Astrocyte (in vitro differentiated cells and primary cell): ENCODE results near the gene RUFY3. TPM values are rescaled to one million over a fixed set of nuclear protein-coding genes. Genes with fewer than 3 reads are reported as not detected.
A peak's percentile ranks its signal among the peaks of the same experiment; 100 is the strongest.

Source experiments
- DNase-seq: peaks from one replicate; pipeline ENCODE4 v3.0.0-alpha.2; 2010; ENCODE audit warnings: low read depth
- FAIRE-seq: peaks from 2 replicates; lab custom pipeline; 2011; peaks lifted over from hg19 to GRCh38; lab: Jason Lieb, UNC
- H2AFZ ChIP-seq: 2 replicates; pipeline ENCODE4 v1.6.0; 2012; ENCODE audit warnings: low read depth, low read length, inconsistent platforms
- H3K27ac ChIP-seq: 2 replicates; pipeline ENCODE4 v1.5.1; 2011; ENCODE audit warnings: low read depth, low read length, inconsistent platforms
- H3K27me3 ChIP-seq: 2 replicates; pipeline ENCODE4 v1.6.0; 2011; ENCODE audit warnings: low read length, inconsistent platforms; ENCODE audit not compliant: insufficient read depth
- H3K36me3 ChIP-seq: 2 replicates; pipeline ENCODE4 v1.5.1; 2011; ENCODE audit warnings: low read length, inconsistent platforms; ENCODE audit not compliant: insufficient read depth
- H3K4me1 ChIP-seq: 2 replicates; pipeline ENCODE4 v1.5.1; 2011; ENCODE audit warnings: low read length, inconsistent platforms; ENCODE audit not compliant: insufficient read depth
- H3K4me2 ChIP-seq: 2 replicates; pipeline ENCODE4 v1.6.0; 2012; ENCODE audit warnings: low read length, inconsistent platforms
- H3K4me3 ChIP-seq: 2 replicates; pipeline ENCODE4 v1.5.1; 2011; ENCODE audit warnings: low read depth, mild to moderate bottlenecking, low read length, inconsistent platforms; ENCODE audit not compliant: insufficient read depth
- H3K79me2 ChIP-seq: 2 replicates; pipeline ENCODE4 v1.6.0; 2012; ENCODE audit warnings: mild to moderate bottlenecking, low read length, inconsistent platforms; ENCODE audit not compliant: insufficient read depth
- H3K9ac ChIP-seq: 2 replicates; pipeline ENCODE4 v1.6.0; 2012; ENCODE audit warnings: mild to moderate bottlenecking, low read length, inconsistent platforms
- H3K9me3 ChIP-seq: 2 replicates; pipeline ENCODE4 v1.5.1; 2012; ENCODE audit warnings: low read depth, mild to moderate bottlenecking, low read length, inconsistent platforms; ENCODE audit not compliant: insufficient read depth
- H4K20me1 ChIP-seq: 2 replicates; pipeline ENCODE4 v1.6.0; 2012; ENCODE audit warnings: low read length, inconsistent platforms; ENCODE audit not compliant: insufficient read depth
- H3K27ac Mint-ChIP-seq: one replicate; pipeline ENCODE4 v1.8.0; 2021; ENCODE audit warnings: mild to moderate bottlenecking, mixed read lengths; ENCODE audit not compliant: unreplicated experiment
- H3K27me3 Mint-ChIP-seq: one replicate; pipeline ENCODE4 v1.8.0; 2021; ENCODE audit warnings: low read depth, mixed read lengths; ENCODE audit not compliant: unreplicated experiment
- H3K36me3 Mint-ChIP-seq: one replicate; pipeline ENCODE4 v1.8.0; 2021; ENCODE audit warnings: low read depth, mixed read lengths; ENCODE audit not compliant: unreplicated experiment
- H3K4me1 Mint-ChIP-seq: one replicate; pipeline ENCODE4 v1.8.0; 2021; ENCODE audit warnings: low read depth, mixed read lengths; ENCODE audit not compliant: unreplicated experiment
- H3K4me3 Mint-ChIP-seq: one replicate; pipeline ENCODE4 v1.8.0; 2021; ENCODE audit warnings: mild to moderate bottlenecking, moderate library complexity, mixed read lengths; ENCODE audit not compliant: unreplicated experiment
- H3K9me3 Mint-ChIP-seq: one replicate; pipeline ENCODE4 v1.8.0; 2021; ENCODE audit warnings: mild to moderate bottlenecking, mixed read lengths; ENCODE audit not compliant: unreplicated experiment
- CTCF ChIP-seq: IDR thresholded peaks from 2 replicates; pipeline ENCODE4 v1.5.1; 2011; ENCODE audit warnings: low read depth, mild to moderate bottlenecking, inconsistent platforms, low read length, moderate library complexity; ENCODE audit not compliant: insufficient read depth
- EZH2 ChIP-seq: IDR thresholded peaks from 2 replicates; pipeline ENCODE4 v1.6.1; 2012; ENCODE audit warnings: mild to moderate bottlenecking, low read length, inconsistent platforms; ENCODE audit not compliant: insufficient read depth
- total RNA-seq: library from RNA; stranded (reverse); gene quantifications from 2 replicates; pipeline ENCODE4 v1.2.1, GENCODE V29; 2021

RUFY3 gene
- total RNA-seq, 1 donor from 2014 or later, result 57.5 TPM

GRCh38 chr4:70830054-70830453, 108.3 kb downstream of the RUFY3 start:
- Mint-ChIP-seq H3K4me3 (peak overlapping the region; percentile 20), H3K36me3 (peaks cover 8% of the 10 kb centered on the region), H3K27ac (no peak overlapping the region), H3K4me1 (no peaks in the 10 kb centered on the region), H3K27me3 (no peaks in the 10 kb centered on the region), H3K9me3 (no peaks in the 10 kb centered on the region)
- no peaks in the 10 kb centered on the region for H3K4me1 ChIP-seq
- peaks cover 41% of the 10 kb centered on the region for H3K79me2 ChIP-seq
- TF ChIP-seq CTCF (no peak), EZH2 (no peak)
- H3K9me3 ChIP-seq, result no peaks in the 10 kb centered on the region
- FAIRE-seq, result no peak
- DNase-seq, result no peak
- H3K36me3 ChIP-seq, result peaks cover 59% of the 10 kb centered on the region
- H3K27me3 ChIP-seq, result no peaks in the 10 kb centered on the region
- no peak overlapping the region for H2AFZ ChIP-seq
- H3K4me2 ChIP-seq, result no peak overlapping the region
- H3K4me3 ChIP-seq, result no peak overlapping the region
- H3K27ac ChIP-seq, result no peak overlapping the region
- peaks cover 40% of the 10 kb centered on the region for H4K20me1 ChIP-seq
- no peak overlapping the region for H3K9ac ChIP-seq

GRCh38 chr4:70831293-70831692, 109.5 kb downstream of the RUFY3 start:
- peaks cover 53% of the 10 kb centered on the region for H3K36me3 ChIP-seq
- Mint-ChIP-seq H3K27me3 (no peaks in the 10 kb centered on the region), H3K4me3 (no peak overlapping the region), H3K9me3 (no peaks in the 10 kb centered on the region), H3K4me1 (peaks cover 3% of the 10 kb centered on the region), H3K27ac (no peak overlapping the region), H3K36me3 (peaks cover 4% of the 10 kb centered on the region)
- H3K9ac ChIP-seq, result no peak overlapping the region
- H3K9me3 ChIP-seq, result no peaks in the 10 kb centered on the region
- H3K27me3 ChIP-seq, result no peaks in the 10 kb centered on the region
- peaks cover 53% of the 10 kb centered on the region for H3K79me2 ChIP-seq
- H3K27ac ChIP-seq, result no peak overlapping the region
- H3K4me1 ChIP-seq, result no peaks in the 10 kb centered on the region
- H3K4me2 ChIP-seq, result no peak overlapping the region
- peaks cover 50% of the 10 kb centered on the region for H4K20me1 ChIP-seq
- no peak overlapping the region for H2AFZ ChIP-seq
- no peak for TF ChIP-seq EZH2
- TF ChIP-seq CTCF, result no peak
- DNase-seq, result no peak
- no peak overlapping the region for H3K4me3 ChIP-seq
- no peak for FAIRE-seq

- H3K36me3 ChIP-seq, result peaks cover 48% of the 10 kb centered on the region
- no peak for FAIRE-seq
- DNase-seq, result peak; percentile 19
Measured at GRCh38 chr4:70833675-70834074, 111.9 kb downstream of the RUFY3 start.

More at GRCh38 chr4:70833675-70834074, 111.9 kb downstream of the RUFY3 start:
- no peak overlapping the region for H3K27ac ChIP-seq
- H3K4me1 Mint-ChIP-seq, result peaks cover 9% of the 10 kb centered on the region
- no peak overlapping the region for H3K27ac Mint-ChIP-seq
- H3K27me3 ChIP-seq, result no peaks in the 10 kb centered on the region
- no peaks in the 10 kb centered on the region for H3K27me3 Mint-ChIP-seq
- H3K4me2 ChIP-seq, result no peak overlapping the region
- peaks cover 72% of the 10 kb centered on the region for H4K20me1 ChIP-seq
- H2AFZ ChIP-seq, result no peak overlapping the region
- H3K79me2 ChIP-seq, result peaks cover 76% of the 10 kb centered on the region
- H3K4me1 ChIP-seq, result no peaks in the 10 kb centered on the region
- H3K9ac ChIP-seq, result no peak overlapping the region
- H3K36me3 Mint-ChIP-seq, result peaks cover 6% of the 10 kb centered on the region
- H3K9me3 Mint-ChIP-seq, result no peaks in the 10 kb centered on the region
- no peak overlapping the region for H3K4me3 Mint-ChIP-seq
- TF ChIP-seq CTCF (no peak), EZH2 (no peak)
- H3K9me3 ChIP-seq, result no peaks in the 10 kb centered on the region
- no peak overlapping the region for H3K4me3 ChIP-seq
